RWPE1 (cell line): ENCODE data around the gene ASCC1.

Experiments used
- CTCF ChIA-PET: fragments of 350-600 bp; sonication (Branson Sonifier 250); formaldehyde crosslinking; extraction: SDS; loops from one replicate; lab custom pipeline; 2021; lab: Yijun Ruan, JAX
- POLR2A ChIA-PET: fragments of 400-600 bp; formaldehyde crosslinking; extraction: SDS; loops from one replicate; lab custom pipeline; 2020; ENCODE audit warnings: antibody characterized with exemption; ENCODE audit not compliant: low non-redundant PET; lab: Yijun Ruan, JAX
- DNase-seq: peaks from one replicate; pipeline ENCODE4 v3.0.0; 2012; ENCODE audit warnings: low spot score
- H3K27ac ChIP-seq: fragments of 450-650 bp; 2 replicates; pipeline ENCODE4 v1.5.1; 2017
- TF ChIP-seq, protein P1 (sequence below): fragments of 450-650 bp; conservative IDR thresholded peaks from 2 replicates; pipeline ENCODE4 v1.5.1; 2017; ENCODE audit warnings: low read depth, mild to moderate bottlenecking

ASCC1 gene

DNA sequence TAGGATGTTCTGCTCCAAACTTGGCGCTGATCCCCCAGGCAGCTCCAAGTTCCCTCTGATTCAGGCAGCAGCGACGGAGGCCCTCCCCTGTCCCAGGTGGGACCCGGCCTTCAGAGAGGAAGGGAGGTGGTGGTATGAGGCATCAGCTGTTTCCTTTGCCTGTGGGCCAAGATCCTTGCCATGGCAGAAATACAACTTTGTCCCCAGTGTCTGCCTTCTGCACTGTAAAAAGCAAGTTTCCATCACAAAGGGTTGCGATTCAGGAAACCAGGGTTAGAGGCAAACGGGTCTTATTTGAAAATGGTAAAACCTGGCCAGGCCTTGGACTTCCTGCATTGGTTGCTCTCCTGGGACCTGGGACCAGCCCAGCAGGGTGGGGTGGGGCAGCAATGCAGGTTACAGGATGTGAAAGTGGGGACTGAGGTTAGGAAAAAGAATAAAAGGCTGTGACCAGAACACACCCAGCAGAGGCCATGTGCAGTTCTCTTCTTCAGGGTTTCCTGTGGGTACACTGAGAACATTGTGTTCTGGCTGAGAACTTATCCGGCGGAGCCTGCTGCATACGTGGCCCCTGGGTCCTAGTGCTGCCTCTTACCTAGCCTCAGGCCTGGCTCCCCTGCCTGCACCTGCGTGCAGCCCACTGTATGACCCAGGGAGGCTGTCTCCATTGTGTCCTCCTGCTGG lies 32.5 kb upstream of the ASCC1 start:
- ChIA-PET POLR2A (interaction anchor here (1.4 kb wide), 1 partner anchor 25 kb away, joined by 4 read pairs; the partner anchor contains the start of gene DDIT4), CTCF (interaction anchor here (0.7 kb wide), 1 partner anchor 93 kb away, joined by 3 read pairs; no protein-coding TSS in a partner anchor)
- peak; percentile 80 for DNase-seq
- peak overlapping the region; percentile 100 for H3K27ac ChIP-seq
- TF ChIP-seq, protein P1, sequence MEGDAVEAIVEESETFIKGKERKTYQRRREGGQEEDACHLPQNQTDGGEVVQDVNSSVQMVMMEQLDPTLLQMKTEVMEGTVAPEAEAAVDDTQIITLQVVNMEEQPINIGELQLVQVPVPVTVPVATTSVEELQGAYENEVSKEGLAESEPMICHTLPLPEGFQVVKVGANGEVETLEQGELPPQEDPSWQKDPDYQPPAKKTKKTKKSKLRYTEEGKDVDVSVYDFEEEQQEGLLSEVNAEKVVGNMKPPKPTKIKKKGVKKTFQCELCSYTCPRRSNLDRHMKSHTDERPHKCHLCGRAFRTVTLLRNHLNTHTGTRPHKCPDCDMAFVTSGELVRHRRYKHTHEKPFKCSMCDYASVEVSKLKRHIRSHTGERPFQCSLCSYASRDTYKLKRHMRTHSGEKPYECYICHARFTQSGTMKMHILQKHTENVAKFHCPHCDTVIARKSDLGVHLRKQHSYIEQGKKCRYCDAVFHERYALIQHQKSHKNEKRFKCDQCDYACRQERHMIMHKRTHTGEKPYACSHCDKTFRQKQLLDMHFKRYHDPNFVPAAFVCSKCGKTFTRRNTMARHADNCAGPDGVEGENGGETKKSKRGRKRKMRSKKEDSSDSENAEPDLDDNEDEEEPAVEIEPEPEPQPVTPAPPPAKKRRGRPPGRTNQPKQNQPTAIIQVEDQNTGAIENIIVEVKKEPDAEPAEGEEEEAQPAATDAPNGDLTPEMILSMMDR = no peak

DNA sequence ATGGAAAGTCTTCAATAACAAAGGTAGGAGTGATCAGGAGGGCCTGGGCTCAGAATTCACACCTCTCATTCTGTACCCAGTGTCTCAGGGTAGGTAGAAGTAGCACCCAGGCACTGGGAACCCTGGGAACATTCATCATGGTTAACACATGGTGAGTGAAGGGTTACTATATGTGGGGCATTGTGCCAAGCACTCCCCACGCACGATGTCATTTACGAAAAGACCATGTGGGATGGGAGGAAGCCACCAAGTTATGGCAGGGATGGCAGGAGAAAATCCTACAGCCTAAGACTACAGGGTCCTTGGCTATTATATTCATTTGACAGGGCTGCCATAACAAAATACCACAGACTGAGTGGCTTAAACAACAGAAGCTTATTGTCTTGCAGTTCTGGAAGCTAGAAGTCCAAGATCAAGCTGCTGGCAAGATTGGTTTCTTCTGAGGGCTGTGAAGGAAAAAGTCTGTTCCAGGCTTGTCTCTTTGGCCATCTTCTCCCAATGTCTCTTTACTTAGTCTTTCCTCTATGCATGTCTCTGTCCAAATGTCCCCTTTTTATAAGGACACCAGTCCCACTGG lies 30.0 kb upstream of the ASCC1 start:
- no peak for DNase-seq
- peak overlapping the region; percentile 100 for H3K27ac ChIP-seq
- TF ChIP-seq, protein P1 = no peak
- ChIA-PET CTCF (interaction anchor here (0.7 kb wide), 1 partner anchor 29 kb away, joined by 3 read pairs; no protein-coding TSS in a partner anchor), POLR2A (no interaction called here)

DNA sequence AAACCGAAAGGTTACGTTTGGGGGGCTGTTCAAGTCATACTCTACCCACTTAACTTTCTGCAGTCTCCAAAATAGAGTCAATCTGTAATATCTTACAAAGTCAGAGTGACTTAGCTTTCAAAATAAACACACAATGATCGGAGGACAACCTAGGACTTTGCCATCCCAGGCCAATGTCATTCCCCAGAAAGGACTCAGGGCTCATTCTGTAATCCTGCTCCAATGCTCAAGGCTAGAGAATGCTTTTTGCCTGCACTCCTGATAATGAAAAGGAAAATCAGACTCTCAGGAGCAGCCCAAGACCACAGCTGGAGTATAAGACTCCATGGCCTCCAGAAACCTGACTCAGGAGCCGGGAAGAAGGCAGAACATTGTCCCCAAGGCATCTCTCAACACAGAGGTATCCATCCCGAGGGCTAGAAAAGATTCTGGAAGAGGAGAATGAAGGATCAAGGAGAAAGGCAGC lies 28.5 kb upstream of the ASCC1 start:
- H3K27ac ChIP-seq = peak overlapping the region; percentile 100
- POLR2A ChIA-PET = no interaction called here
- CTCF ChIA-PET = no interaction called here
- TF ChIP-seq, protein P1 = no peak
- no peak for DNase-seq

DNA sequence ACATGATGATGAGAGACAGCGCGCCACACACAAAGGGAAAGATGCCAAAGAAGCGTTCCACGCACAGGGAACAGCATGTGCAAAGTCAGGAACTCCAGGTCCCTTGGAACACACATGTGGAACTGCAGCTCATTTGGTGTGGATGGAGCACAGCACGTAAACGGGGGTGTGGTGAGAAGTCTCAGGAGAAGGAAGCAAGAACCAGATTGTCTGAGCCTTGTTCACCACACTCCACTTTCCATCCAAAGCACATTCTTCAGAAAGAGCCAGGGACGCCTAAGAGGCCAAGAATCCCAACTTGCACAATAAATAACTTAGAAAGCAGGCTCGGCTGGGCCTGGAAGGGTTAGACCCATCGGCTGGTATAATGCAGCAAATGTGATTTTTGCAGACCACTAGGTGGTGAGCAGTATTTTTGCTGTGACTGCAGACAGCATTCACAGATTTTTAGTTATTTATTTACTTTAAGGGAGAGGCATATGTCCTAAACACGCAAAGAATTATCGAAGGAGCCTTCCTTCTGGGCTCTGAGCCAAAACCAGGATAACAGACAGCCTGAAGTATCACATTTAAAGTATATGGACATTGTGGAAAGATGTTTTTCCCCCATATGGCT lies 27.9 kb upstream of the ASCC1 start:
- TF ChIP-seq, protein P1 = no peak; the same call in 1 of the 2 replicates
- POLR2A ChIA-PET = no interaction called here
- no peak for DNase-seq
- H3K27ac ChIP-seq = peak overlapping the region; percentile 100
- CTCF ChIA-PET = no interaction called here

DNA sequence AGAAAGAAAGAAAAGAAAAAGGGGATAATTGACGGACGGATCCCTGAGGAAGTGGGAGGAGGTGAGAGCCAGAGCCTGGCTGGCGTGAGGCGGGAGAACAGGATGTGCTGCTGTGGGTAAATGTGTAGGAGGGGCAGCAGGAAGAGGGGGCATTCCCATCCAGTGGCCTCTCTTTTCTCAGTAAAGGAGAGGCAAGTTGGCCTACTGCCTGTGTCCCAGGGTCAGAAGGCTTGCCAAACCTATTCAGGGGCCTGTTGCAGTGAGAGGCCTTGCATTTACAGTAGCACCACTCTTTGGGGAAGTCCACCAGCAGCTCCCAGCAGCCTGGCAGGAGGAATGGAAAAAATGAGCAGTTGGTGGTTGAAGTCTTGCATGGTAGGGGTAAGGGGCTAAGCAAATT lies 26.6 kb upstream of the ASCC1 start:
- TF ChIP-seq, protein P1 = no peak
- POLR2A ChIA-PET = no interaction called here
- DNase-seq = no peak
- CTCF ChIA-PET = interaction anchor here (0.5 to 0.6 kb wide), 2 partner anchors 20 to 93 kb away, joined by 3 read pairs; no protein-coding TSS in a partner anchor
- H3K27ac ChIP-seq = peak overlapping the region; percentile 100

DNA sequence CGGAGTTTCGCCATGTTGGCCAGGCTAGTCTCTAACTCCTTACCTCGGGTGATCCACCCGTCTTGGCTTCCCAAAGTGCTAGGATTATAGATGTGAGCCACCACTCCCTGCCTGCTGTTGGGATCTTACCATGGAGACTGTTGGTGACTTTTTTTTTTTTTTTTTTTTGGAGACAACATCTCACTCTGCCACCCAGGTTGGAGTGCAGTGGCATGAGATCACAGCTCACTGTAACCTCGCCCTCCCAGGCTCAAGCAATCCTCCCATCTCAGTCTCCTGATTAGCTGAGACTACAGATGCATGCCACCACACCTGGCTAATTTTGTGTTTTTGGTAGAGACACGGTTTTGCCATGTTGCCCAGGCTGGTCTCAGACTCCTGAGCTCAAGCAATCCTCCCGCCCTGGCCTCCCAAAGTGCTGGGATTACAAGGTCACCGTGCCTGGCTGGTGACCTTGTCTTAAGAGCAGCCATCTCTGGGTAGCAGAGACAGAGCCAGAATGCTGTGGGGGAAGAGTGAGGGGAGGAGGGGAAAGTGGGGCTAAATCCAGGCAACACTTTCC lies 25.7 kb upstream of the ASCC1 start:
- no peak for DNase-seq
- TF ChIP-seq, protein P1 = no peak
- H3K27ac ChIP-seq = peak overlapping the region; percentile 100
- ChIA-PET POLR2A (no interaction called here), CTCF (interaction anchor here (0.6 to 1.1 kb wide), 5 partner anchors 15 to 191 kb away, joined by 3 to 6 read pairs (median 3); no protein-coding TSS in a partner anchor)
